ENCODE results near the gene LDLRAD4.

Gene LDLRAD4

DNA sequence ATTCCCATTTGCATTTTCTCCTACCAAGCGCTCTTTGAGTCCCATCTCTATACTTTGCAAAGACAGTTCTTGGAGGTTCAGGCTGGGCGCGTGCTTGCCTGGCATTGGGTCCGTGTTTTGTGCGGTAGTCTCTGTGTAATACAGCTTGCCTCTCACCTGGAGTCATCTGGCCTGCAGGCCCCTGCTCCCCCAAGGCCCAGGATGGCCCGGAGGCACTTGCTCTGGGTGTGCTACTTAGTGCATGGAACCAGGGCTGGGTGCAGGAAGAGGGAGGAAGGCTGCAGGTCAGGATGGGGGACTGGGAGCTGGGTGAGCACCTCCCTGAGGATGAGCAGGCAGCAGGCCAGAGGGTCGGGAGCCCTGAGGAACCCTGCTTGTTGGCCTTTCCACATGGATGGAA, 220.9 kb downstream of the LDLRAD4 start:
- DNase-seq: no peak

DNA sequence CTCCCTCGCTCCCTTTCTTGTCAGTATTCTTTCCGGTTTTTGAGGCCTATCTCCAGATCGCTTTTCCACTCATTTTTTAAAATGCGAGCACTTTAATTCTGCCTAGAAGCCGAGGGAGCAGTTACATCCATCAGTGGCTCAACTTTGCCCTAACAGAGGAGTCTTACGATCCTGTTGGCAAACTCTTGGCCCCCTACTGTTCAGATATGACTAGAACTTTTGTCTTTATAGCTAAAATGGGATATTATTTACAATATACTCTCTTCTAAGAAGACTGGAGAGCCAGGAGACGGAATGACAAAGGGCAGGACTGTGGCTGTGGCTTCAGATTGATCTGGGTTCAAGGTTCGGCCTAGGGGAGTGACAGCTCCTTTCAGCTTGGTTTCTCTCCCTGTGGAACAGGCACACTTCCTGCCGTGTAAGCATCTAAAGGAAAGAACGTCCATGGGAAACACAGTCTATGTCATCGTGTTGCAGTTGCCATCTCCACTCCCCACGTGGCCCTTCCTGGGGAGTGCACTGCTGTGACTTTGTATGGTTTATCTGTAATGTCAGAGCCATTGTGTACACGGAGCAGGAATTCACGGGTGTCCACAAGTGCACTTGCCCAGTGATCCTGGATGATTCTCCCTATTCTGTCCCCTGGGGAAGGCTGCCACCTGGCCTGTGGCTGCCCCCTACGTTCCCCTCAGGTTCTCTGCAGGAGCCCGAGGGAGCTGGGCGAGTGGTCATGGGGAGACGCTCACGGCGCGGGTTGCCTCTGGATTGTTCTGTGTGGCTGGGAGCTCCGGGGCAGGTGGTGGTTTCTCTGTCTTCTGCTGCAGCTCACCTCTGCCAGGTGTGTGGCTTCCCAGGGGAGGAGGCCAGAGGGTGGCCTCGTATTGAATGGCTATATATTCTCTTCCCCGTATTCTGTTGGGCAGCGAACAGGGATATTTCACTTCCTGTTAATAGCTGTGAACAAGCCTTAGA, 222.0 kb downstream of the LDLRAD4 start:
- no peak for DNase-seq

DNA sequence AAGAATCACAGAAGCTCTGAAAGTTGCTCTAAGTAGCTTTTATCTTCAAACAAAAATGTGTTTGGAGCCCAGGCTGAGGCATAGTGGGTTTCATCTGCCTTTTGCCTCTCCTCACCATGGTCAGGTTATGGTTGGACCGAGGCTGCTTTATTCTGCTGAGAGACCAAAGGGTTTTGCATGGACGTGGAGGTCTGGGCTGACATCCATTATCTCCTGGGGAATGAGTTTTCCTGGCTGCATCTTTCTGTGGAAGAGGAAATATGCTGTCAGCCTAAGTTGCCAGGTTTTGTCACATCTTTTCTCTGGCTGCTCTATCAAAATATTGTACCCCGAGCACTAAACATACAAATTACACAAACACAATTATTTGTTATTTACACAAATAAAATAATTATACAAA, 223.2 kb downstream of the LDLRAD4 start:
- no peak for DNase-seq

DNA sequence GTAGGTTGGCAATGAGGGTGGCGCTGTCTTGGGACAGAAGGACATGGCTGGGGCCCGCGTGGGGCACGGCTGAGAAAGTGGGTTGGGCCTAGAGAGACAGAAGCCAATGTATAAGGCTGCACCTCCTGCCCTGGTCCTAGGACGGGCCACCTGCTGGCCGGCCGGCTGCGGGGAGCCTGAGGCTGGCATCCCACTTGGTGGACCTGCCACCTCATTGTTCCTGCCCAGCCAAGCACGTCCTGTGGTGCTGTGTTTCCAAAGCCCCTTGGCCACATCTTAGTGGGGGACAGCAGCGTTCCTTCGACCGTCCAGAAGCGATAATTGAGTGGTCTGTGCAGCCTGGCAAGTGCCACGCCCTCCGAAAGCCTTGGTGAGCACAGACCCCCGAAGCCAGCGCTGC, 223.9 kb downstream of the LDLRAD4 start:
- DNase-seq: no peak

DNA sequence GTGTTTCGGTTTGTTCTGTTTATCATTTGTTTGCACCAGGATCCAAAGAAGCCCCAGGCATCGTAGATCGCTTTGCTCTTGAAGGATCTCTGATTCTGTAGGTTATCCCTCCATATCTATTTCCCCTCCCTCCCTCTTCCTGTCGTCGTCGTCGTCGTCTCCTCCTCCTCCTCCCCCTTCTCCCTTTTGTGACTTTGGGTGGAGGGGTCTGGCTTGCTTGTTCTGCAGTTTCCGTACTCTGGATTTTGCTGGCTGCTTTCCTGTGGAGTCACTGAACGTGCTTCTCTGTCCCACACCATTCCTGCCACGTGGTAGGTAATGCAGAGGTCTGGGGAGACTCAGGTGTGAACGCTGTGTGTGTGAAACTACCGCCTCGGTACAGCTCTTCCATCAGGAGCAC, 225.0 kb downstream of the LDLRAD4 start:
- DNase-seq: no peak

DNA sequence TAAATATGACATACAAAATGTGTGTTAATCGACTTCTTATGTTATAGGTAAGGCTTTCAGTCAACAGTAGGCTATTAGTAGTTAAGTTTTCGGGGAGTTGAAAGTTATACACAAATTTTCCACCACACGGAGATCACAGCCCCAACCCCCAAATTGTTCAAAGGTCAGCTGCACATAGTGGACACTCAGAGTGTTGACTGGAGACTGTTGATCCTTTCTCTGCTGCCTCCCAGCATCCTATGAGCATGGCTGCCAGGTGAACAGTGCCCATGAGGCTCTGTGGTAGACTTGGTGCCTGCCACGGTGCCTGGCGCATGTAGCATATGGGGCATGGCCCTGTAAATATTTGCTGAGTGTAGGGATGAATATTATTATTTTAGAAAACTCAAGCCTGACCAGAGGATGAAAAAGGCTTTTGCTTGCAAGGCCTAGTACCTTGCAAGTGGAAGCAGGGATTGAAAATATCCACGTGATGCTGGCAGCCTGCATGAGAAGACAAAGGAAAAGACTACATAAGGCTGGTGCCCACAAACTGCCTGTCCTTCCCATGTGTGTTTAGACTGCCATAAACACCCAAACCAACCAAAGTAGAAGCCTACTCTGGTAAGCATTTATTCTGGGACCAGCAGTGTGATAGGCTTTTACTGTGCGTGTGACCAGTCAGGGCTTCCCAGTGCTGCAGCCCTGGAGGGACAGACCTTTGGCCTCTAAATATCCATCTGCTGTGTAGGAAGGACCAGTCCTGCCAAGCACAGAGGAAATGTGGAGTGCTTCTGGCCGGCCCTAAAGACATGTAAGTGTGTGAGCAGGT, 226.1 kb downstream of the LDLRAD4 start:
- DNase-seq: no peak

DNA sequence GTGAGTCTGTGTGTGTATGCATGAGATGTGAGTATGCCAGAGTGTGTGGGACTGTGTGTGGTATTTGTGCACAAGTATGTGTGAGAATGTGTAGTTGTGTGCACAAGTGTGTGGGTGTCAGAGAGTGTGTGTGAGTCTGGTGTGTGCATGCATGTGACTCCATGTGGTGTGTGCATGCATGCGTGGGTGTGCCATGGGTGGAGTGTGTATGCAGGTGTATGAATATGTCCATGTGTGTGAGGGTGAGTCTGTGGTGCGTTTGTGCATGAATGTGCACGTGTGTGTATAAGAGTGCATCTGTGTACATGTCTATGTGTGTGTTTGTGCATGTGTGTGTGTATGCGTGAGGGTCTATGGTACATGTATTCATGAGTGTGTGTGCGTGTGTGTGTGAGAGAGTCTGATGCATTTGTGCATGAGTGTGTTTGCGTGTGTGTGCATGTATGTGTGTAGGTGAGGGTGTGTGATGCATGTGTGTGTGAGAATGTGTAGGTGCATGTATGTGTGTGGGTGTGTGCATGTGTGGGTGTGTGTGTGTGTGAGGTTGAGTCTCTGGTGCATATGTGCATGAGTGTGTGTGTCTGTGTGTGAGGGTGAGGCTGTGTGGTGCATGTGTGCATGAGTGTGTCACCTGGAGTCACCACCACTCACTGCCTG, 226.8 kb downstream of the LDLRAD4 start:
- DNase-seq: no peak

DNA sequence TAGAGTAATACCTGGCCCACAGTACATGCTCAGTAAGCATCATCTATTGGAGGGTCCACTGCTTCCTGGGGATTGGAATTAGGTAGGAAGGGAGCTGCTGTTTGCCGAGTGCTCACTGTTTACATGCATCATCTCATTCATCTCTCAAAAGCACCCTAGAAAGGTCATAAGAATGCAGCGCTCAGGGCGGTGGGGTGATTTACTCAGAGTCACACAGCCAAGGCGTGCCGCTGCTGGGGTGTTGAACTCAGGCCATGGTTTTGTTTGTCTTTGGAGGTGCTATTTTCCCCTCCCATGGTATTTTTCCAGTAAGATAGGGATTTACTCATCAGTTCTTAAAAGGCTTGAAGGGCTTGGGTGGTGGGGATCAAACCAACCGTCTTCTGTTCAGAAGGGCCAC, 227.5 kb downstream of the LDLRAD4 start:
- DNase-seq: no peak

DNA sequence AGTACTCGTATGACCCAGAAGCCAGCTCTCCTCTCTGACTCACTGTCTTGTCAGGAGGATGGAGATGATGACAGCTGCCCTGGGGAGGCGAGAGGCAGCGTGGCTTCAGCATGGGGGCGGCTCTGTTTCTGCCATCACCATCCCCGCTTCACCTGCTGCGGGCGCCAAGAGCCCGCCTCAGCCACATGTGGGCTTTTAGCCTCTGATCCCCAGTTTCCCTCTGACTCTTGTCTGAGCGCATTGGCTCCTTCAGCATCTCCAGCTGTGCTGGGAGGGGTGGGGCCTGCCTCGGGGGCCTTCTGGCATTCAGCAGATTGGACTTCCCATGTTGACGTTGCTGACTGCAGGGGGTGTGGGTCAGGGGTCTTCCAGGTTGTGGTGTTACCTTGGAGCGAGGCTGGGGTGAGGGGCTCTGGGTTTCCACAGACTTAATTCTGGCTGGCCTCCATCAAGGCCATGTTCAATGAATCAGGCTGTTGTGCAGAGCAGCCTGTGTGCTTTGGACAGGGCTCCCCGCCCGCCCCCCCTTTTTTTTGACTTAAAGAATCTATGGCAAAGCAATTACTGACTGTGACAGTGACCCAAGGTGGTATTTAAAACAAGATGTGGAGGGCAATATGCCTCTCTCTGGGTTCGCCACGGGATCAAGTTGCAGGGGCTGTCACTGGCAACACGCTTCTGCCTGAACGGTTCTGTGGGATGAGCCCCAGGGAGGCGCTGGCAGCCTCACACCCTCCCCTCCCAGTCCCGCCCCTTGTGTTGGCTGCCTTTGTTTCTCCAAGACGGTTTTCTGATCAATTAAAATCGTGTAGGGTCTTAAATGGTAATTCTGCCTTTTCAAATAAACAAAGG, 228.3 kb downstream of the LDLRAD4 start:
- DNase-seq: no peak

DNA sequence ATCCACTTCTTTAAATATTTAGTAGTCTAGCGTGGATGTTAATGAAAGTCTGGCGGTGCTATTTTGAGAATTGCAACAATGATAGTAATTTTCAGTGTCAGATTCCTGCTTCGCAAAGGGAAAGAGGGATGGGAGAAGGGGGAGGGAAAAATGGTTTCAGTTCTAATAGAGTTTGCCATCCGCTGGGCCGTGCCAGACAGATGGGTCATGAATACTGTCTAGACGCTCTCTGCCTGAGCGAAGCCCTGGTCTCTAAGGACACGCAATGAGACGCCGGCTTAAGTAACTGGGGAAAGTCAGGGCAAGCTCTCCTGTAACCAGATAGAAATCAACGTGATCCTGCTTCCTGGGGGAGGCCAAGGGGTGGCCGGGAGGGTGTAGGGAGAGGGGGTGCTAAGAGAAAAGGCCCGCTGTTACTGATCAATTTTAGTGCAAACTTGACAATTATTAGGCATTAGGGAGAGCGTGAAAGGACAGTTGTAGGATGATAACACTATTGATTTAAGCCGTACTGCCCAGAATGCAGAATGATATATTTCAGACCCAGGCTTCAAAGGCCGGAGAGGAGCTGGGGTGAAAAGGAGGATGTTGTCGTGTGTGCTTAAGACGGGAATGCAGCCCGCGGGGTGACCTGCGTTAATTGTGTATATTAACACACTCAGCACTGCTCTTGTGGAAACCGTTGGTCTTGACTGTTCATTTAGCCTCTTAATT, 229.2 kb downstream of the LDLRAD4 start:
- DNase-seq: no peak

DNA sequence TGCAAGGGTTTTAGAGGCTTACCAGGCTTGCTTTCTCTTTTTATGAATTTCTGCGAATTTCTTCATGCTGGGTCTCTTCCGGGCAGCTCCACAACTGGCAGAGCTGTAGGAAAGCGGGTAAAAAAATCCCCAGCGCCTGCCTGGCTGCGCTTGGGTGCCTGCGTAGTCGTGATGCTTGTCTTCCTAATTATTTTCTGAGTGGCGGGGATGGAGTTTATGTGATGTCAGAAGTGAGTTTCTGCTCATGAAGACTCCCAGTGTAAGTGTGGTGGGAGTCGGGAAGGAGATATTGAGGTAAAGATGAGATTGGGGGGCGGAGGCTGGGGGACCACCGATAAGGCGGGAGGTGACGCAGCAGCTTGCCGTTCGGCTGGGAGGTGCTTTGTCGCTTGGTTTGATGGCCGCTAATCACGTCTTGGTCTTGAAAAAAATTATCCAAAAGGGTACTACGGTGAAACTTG, 229.8 kb downstream of the LDLRAD4 start:
- no peak for DNase-seq

DNA sequence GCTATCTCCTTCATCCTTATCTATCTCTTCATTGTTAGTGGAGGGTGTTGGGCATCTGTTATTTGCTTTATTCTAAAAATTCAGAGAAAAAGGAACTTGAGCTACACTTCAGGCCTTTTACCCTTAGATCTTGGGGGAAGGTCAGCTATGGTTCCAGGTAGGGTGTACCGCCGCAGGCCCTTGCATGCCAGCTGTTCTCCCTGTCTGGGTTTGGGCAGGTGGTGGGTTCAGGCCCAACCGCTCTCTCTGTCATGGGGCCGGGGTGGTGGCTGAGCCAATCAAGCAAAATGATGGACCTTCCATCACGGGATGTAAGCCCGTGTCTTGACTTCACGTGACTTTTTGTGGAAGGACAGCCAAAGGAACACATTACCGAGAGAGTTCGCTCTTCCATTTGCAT, 231.1 kb downstream of the LDLRAD4 start:
- DNase-seq: no peak

DNA sequence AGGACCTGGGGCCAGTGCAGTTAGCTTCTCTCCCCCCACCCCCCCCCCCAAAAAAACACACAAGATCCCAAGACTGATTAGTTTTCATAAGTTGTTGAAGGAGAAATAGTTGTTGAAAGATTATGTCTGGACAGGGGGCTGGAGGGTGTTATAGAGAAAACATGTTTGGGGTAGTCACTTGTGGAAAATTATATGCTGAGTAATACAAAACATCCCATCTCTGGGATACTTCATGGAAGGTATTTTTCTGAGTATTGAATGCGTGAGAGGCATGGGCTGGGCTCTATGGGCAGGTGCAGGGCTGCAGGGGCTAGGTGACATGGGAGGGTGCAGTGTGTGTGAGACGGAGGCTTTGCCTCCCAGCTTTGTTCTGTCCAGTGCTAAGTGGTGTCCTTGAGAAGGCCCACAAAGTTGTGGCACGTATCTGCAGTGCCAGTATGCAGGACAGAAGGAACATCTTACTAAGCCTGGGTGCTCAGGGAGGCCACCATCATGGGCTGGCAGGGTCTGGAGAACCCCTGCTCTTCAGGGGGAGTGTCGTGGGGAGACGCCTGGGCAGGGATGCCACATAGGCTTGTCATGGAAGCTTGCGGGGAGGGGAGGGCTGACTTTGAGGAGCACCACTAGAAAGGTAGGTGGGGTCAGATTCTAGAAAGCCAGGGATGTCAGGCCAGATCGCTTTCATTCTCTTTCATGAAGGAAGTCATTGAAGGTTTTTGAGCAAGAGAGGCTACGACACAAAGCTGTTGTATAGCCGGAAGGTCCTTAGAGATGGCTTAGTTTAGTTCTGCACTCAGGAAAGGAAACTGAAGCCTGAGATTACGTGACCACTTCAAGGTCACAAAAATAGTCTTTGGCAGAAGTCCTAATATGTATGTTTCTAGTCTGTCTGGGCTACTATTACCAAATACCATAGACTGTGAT, 232.0 kb downstream of the LDLRAD4 start:
- no peak for DNase-seq

DNA sequence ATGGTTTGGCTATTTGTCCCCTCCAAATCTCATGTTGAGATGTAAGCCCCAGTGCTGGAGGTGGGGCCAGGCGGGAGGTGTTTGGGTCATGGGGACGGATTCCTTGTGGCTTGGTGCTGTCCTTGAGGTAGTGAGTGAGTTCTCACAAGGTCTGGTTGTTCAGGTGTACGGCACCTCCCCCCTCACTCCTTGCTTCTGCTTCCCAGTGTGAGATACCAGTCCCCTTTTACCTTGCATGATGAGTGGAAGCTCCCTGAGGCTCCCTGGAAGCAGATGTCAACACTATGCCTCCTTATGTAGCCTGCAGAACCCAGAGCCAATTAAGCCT, 232.6 kb downstream of the LDLRAD4 start:
- DNase-seq: no peak

DNA sequence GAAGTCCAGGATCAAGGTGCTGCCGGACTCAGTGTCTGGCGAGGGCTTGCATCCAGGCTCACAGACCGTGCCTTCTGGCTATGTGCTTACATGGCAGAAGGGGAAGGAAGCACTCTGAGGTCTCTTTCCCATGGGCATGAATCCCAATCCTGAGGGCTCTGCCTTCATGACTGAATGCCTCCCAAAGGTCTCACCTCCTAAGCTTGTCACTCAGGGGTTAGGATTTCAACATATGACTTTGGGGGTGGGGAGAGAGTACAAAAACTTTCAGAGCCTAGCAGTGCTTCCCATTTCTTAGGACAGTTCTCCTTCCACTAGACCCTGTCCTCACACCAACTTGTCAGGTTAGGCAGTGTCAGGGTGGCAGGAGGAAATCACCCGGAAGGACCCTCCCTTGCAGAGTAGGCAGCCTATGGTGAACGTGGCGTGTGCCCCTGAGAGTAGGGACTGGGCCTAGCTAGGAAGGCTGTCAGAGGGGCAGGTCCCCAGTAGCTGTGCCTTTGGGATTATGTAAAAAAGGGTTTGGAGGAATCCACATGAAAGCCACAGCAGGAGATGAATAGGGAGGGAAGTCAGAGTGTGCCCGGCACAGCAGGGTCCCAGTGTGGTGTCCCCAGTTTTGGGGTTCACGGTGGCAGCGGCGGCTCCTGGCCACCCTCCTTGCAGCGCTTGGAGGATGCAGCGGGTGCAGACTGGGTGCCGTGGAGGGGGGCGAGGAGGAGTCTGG, 233.3 kb downstream of the LDLRAD4 start:
- no peak for DNase-seq

DNA sequence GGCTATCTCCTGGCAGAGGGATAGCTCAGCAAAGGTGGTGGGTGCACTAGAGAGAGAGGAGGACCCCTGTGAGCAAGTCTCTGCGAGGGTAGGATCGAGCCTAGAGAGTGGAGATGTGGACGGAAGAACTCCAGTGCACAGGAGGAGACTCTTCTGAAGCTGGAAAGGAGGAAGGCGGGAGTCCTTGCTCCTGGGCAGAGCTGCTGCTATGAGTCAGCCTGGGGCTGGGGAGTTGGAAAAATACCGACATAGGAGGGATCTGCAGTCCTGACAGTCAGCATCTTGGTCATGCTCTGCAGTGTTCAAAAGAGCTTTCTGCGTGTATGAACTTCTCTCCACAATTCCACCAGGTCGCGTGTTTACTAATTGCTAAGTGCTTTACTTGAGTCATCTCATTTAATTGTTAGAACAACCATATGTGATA, 233.8 kb downstream of the LDLRAD4 start:
- no peak for DNase-seq

DNA sequence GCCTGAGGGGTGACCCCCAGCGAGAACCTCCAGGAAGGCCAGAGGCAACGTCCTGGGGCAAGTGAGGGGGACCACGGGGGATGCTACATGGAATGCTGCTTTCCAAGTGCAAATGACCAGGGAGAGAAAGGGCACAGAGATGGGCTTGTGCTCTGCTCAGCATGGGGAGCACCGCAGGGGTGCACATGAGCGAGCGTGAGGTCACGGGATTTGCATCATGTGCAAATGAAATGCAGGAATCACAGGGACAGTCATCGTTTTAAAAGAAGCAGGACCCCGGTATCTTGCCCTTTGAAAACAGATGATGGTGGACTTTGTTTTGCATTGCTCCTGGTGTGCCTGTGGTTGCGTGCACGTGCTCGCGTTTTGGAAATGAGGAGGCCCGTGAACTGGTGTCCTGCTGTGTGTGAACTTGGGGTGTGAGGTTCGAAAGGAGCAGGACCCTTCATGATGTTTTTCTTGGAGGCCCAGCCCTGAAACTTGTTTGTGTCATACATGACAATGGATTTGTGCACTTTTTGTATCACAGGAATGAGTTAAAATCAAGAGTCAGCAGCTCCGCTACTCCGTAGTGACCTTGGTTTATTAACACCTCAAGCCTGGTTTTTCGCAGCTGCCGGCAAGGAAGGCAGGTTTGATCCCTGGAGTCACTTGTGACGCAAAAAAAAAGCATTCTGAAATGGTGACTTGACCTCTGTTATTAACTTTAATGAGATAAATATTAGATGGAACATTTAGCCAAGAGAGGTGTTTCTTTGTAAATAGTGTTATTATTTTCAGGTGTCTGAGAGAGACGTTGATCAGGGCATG, 234.5 kb downstream of the LDLRAD4 start:
- no peak for DNase-seq

DNA sequence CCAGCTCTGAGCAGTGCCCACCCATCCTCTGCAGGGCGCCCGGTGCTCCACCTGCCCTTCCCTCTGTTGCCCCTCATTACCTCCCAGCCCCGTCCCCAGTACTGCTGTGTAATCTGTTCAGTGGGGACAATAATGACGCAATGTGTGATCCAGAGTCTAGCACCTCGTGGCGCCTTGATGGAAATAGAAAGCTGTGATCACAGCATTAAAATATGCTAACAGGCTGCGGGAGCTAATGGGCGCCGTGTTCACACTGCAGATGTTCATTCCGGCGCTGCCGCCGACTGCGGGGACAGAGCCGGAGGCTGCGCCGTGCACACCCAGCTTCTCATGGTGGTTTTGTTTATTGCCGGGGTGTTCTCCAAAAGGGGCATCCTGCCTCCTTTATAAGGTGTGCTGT, 235.2 kb downstream of the LDLRAD4 start:
- no peak for DNase-seq

All from GDM1 (cell line).